HepG2 (cell line): ENCODE data around the gene EVI5.

ENCODE experiments used
- CTCF ChIP-seq: sonication (generic); formaldehyde crosslinking; IDR thresholded peaks from 2 replicates; pipeline ENCODE4 v1.5.0; 2020; ENCODE audit warnings: mild to moderate bottlenecking, missing genetic modification reagents, moderate library complexity
- HOXA7 ChIP-seq: sonication (generic); formaldehyde crosslinking; IDR thresholded peaks from 2 replicates; pipeline ENCODE4 v1.8.1; 2022; ENCODE audit warnings: mild to moderate bottlenecking, missing genetic modification reagents, moderate library complexity
- KDM2A ChIP-seq: sonication (generic); formaldehyde crosslinking; IDR thresholded peaks from 2 replicates; pipeline ENCODE4 v1.4.0; 2020; ENCODE audit warnings: low read depth, missing genetic modification reagents, borderline replicate concordance
- MAFG ChIP-seq: sonication (generic); formaldehyde crosslinking; IDR thresholded peaks from 2 replicates; pipeline ENCODE4 v1.5.1; 2020; ENCODE audit warnings: mild to moderate bottlenecking, missing genetic modification reagents
- MIER2 ChIP-seq: IDR thresholded peaks from 2 replicates; pipeline ENCODE4 v1.6.1; 2016; ENCODE audit warnings: missing biosample characterization, missing genetic modification reagents
- MNT ChIP-seq: fragments of 450-650 bp; IDR thresholded peaks from 2 replicates; pipeline ENCODE4 v1.6.1; 2016

- TF ChIP-seq MIER2, result no peak
- TF ChIP-seq MNT, result no peak
- TF ChIP-seq MAFG (CRISPR knock-in tag), result no peak
- no peak for TF ChIP-seq HOXA7 (CRISPR knock-in tag)
- peak; percentile 56 for TF ChIP-seq CTCF
- no peak for TF ChIP-seq KDM2A
Observed at GRCh38 chr1:92623187-92623778, 161.6 kb downstream of the EVI5 start.
